ENCODE results near the gene KCNK7. TPM values are rescaled to one million over a fixed set of nuclear protein-coding genes. Genes with fewer than 3 reads are reported as not detected.

KCNK7 gene
- total RNA-seq, 1 experiment from 2014 or later: 0.69 TPM

GRCh38 chr11:65559951-65560537 lies 35.6 kb downstream of the KCNK7 start:
- CTCF ChIA-PET: interaction anchor here (0.6 to 3.1 kb wide), 3 partner anchors 11 to 98 kb away, joined by 3 to 15 read pairs (median 4); partner anchors contain the start of genes FAM89B and ZNRD2
- ATAC-seq (peak; percentile 31), DNase-seq (ENCODE audit: low read depth, low spot score) (no peak)
- in situ Hi-C loops (cut with HindIII; ENCODE audit: low pct_unique_long_range_greater_than_20kb, low sequenced_read_pairs) (no loop called here), intact Hi-C loops (cut with micrococcal nuclease; ENCODE audit: unreplicated experiment) (loop anchor here (10.0 kb wide), 1 partner anchor 295 kb away; the partner anchor contains the start of gene CFL1)
- TF ChIP-seq, protein P1, sequence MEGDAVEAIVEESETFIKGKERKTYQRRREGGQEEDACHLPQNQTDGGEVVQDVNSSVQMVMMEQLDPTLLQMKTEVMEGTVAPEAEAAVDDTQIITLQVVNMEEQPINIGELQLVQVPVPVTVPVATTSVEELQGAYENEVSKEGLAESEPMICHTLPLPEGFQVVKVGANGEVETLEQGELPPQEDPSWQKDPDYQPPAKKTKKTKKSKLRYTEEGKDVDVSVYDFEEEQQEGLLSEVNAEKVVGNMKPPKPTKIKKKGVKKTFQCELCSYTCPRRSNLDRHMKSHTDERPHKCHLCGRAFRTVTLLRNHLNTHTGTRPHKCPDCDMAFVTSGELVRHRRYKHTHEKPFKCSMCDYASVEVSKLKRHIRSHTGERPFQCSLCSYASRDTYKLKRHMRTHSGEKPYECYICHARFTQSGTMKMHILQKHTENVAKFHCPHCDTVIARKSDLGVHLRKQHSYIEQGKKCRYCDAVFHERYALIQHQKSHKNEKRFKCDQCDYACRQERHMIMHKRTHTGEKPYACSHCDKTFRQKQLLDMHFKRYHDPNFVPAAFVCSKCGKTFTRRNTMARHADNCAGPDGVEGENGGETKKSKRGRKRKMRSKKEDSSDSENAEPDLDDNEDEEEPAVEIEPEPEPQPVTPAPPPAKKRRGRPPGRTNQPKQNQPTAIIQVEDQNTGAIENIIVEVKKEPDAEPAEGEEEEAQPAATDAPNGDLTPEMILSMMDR (IDR thresholded peaks at IDR 0.05): no peak
- no peak for TF ChIP-seq POLR2AphosphoS5 (IDR thresholded peaks at IDR 0.05; ENCODE audit: low read depth, low read length)
- TF ChIP-seq TCF7L2 (IDR thresholded peaks at IDR 0.05; ENCODE audit: low read depth, low read length): no peak
- no peak for TF ChIP-seq SIN3A (IDR thresholded peaks at IDR 0.05; ENCODE audit: borderline replicate concordance, insufficient read depth, low read depth, low read length)
- TF ChIP-seq REST (IDR thresholded peaks at IDR 0.05; ENCODE audit: insufficient read depth in 1 of 2, low read depth in 2 of 2, low read length in 1 of 2): no peak
- Histone ChIP-seq H3K27me3 (ENCODE audit: control insufficient read depth, insufficient read depth, low read length) (no peaks in the 10 kb centered on the region), H3K36me3 (ENCODE audit: control insufficient read depth, insufficient read depth, low read length) (no peaks in the 10 kb centered on the region), H3K27ac (ENCODE audit: low read length) (peak overlapping the region; percentile 90), H3K4me3 (ENCODE audit: low read depth in 2 of 2, low read length in 2 of 2) (peak overlapping the region in 1 of 2 experiments; percentile 5; a peak in 1 of 4 replicates), H3K9me3 (ENCODE audit: control insufficient read depth, insufficient read depth, low read depth, low read length) (no peaks in the 10 kb centered on the region), H3K4me1 (ENCODE audit: control insufficient read depth, insufficient read depth, low read length) (peaks cover 53% of the 10 kb centered on the region)
- POLR2A ChIA-PET: interaction anchor here (1.2 to 1.3 kb wide), 2 partner anchors 10 to 53 kb away, joined by 3 to 6 read pairs; partner anchors contain the start of gene ZNRD2
- no TSS peak for BruUV-seq (replicated peaks)

GRCh38 chr11:65559535-65559934 lies 36.1 kb downstream of the KCNK7 start:
- intact Hi-C loops (cut with micrococcal nuclease; ENCODE audit: unreplicated experiment): loop anchor here (10.0 kb wide), 1 partner anchor 295 kb away; the partner anchor contains the start of gene CFL1
- no peaks in the 10 kb centered on the region for H3K9me3 ChIP-seq (ENCODE audit: control insufficient read depth, insufficient read depth, low read depth, low read length)
- no peak for TF ChIP-seq REST (IDR thresholded peaks at IDR 0.05; ENCODE audit: insufficient read depth in 1 of 2, low read depth in 2 of 2, low read length in 1 of 2)
- TF ChIP-seq TCF7L2 (IDR thresholded peaks at IDR 0.05; ENCODE audit: low read depth, low read length): no peak
- TF ChIP-seq, protein P1 (IDR thresholded peaks at IDR 0.05): no peak
- TF ChIP-seq POLR2AphosphoS5 (IDR thresholded peaks at IDR 0.05; ENCODE audit: low read depth, low read length): no peak
- no peak for TF ChIP-seq SIN3A (IDR thresholded peaks at IDR 0.05; ENCODE audit: borderline replicate concordance, insufficient read depth, low read depth, low read length)
- no peaks in the 10 kb centered on the region for H3K27me3 ChIP-seq (ENCODE audit: control insufficient read depth, insufficient read depth, low read length)
- peaks cover 57% of the 10 kb centered on the region for H3K4me1 ChIP-seq (ENCODE audit: control insufficient read depth, insufficient read depth, low read length)
- POLR2A ChIA-PET: interaction anchor here (1.2 kb wide), 1 partner anchor 52 kb away, joined by 6 read pairs; no protein-coding TSS in a partner anchor
- H3K4me3 ChIP-seq (ENCODE audit: low read depth in 2 of 2, low read length in 2 of 2): peak overlapping the region in 1 of 2 experiments; percentile 3; a peak in 1 of 4 replicates
- ATAC-seq (peak; percentile 29; the same call in 1 of the 2 replicates), DNase-seq (ENCODE audit: low read depth, low spot score) (no peak)
- H3K27ac ChIP-seq (ENCODE audit: low read length): peak overlapping the region; percentile 90
- no peaks in the 10 kb centered on the region for H3K36me3 ChIP-seq (ENCODE audit: control insufficient read depth, insufficient read depth, low read length)
- in situ Hi-C loops (cut with HindIII; ENCODE audit: low pct_unique_long_range_greater_than_20kb, low sequenced_read_pairs): no loop called here
- no TSS peak for BruUV-seq (replicated peaks)
- CTCF ChIA-PET: interaction anchor here (0.6 to 3.1 kb wide), 4 partner anchors 11 to 98 kb away, joined by 3 to 15 read pairs (median 4); partner anchors contain the start of genes FAM89B and ZNRD2

Measured in Panc1 (cell line).